Measurements from ENCODE around the gene FECH. TPM values are rescaled to one million over a fixed set of nuclear protein-coding genes. Genes with fewer than 3 reads are reported as not detected.
A peak's percentile ranks its signal among the peaks of the same experiment; 100 is the strongest.
"Not testable (repeated sequence)": the region's sequence is repeated elsewhere in the genome, so short reads cannot be mapped to it uniquely, and the experiment has no call there.

Gene FECH
- total and polyA plus RNA-seq, 4 experiments from 2014 or later: 14.8 to 19.7 (median 16.0) TPM

DNA sequence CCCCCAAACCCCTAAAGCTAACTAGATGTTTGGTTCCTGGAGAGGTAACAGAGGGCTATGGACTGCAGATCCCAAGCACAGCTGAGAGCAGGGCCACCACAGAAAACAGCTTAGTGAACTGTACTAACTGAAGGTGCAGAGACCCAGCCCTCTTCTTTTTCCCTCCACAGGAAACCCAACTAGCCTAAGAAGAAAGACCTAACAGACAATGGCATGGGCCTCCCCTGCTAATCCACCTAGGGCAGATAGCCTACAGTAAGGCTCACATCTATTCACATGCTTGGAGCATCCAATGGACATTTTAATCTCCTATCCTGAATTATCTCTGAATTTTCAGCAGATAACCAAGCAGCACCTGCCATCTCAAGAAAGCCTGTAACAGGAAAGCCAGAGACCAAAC lies 8.8 kb upstream of the FECH start:
- Histone ChIP-seq H3K9me3 (ENCODE audit: control insufficient read depth in 1 of 2, low read length in 2 of 2) (no peaks in the 10 kb centered on the region), H3K36me3 (ENCODE audit: insufficient read depth, low read length) (peaks cover under 1% of the 10 kb centered on the region), H3K4me1 (ENCODE audit: insufficient read depth, low read length) (no peaks in the 10 kb centered on the region), H3K4me3 (ENCODE audit: low read length in 2 of 2) (no peak overlapping the region), H3K27ac (ENCODE audit: low read depth, low read length) (no peak overlapping the region), H3K27me3 (ENCODE audit: insufficient read depth, low read length) (no peaks in the 10 kb centered on the region)
- intact Hi-C loops (cut with micrococcal nuclease): no loop called here
- H3K4me3 Mint-ChIP-seq: no peak overlapping the region
- H3K9me3 Mint-ChIP-seq: peaks cover 0 to 2% (median 0%) of the 10 kb centered on the region in 8 donors
- H3K27ac Mint-ChIP-seq: no peak overlapping the region
- no peak for DNase-seq
- CTCF ChIA-PET (ENCODE audit: partially characterized antibody): no interaction called here
- no peaks in the 10 kb centered on the region for H3K4me1 Mint-ChIP-seq
- no peaks in the 10 kb centered on the region for H3K27me3 Mint-ChIP-seq
- H3K36me3 Mint-ChIP-seq: peaks cover 20 to 21% of the 10 kb centered on the region in 2 donors
- POLR2A ChIA-PET (ENCODE audit: partially characterized antibody): no interaction called here

DNA sequence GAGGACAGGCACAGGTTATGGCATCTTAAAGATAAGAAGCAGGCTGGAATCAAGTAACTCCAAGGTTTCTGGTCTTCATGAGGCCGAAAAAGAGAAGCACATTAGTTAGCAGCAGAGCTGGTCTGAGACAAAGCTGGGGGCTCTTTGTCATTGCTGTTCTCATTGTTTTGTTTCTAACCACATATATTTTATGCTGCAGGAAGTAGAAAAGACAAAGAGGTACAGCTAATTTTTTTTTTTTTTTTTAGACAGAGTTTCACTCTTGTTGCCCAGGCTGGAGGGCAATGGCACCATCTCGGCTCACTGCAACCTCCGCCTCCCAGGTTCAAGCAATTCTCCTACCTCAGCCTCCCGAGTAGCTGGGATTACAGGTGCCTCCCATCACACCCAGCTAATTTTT lies 6.2 kb upstream of the FECH start:
- H3K27ac Mint-ChIP-seq, H3K27me3 Mint-ChIP-seq: not testable (repeated sequence)
- CTCF ChIA-PET (ENCODE audit: partially characterized antibody): interaction anchor here (2.1 kb wide), 1 partner anchor 31 kb away, joined by 4 read pairs; no protein-coding TSS in a partner anchor

DNA sequence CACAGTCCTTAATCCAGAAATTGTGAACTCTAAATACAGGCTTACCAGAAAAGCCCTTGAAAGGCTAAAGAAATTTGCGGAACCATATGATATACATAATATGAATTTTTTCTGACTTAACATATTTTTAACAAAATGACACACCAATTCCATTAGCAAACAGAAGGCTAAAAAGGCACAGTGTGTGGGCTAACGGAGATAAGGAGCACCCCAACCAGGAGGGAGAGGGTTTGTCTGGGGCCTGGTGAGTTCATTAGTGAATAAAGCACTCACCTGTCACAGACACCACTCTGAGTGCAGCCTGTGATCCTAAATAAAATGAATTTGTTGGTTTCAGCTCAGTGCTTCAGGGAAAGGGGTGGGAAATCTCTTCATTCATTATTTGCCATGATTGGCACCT lies 2.7 kb upstream of the FECH start:
- POLR2A ChIA-PET (ENCODE audit: partially characterized antibody): no interaction called here
- intact Hi-C loops (cut with micrococcal nuclease): no loop called here

More for the DNA sequence above, 6.2 kb upstream of the FECH start:
- H3K4me1 ChIP-seq (ENCODE audit: insufficient read depth, low read length); intact Hi-C loops (cut with micrococcal nuclease); H3K27ac ChIP-seq (ENCODE audit: low read depth, low read length); H3K4me3 Mint-ChIP-seq; H3K4me1 Mint-ChIP-seq; H3K4me3 ChIP-seq (ENCODE audit: low read length in 2 of 2); H3K9me3 Mint-ChIP-seq; POLR2A ChIA-PET (ENCODE audit: partially characterized antibody); H3K36me3 Mint-ChIP-seq; DNase-seq; H3K27me3 ChIP-seq (ENCODE audit: insufficient read depth, low read length); H3K36me3 ChIP-seq (ENCODE audit: insufficient read depth, low read length); H3K9me3 ChIP-seq (ENCODE audit: control insufficient read depth in 1 of 2, low read length in 2 of 2): not testable (repeated sequence)

DNA sequence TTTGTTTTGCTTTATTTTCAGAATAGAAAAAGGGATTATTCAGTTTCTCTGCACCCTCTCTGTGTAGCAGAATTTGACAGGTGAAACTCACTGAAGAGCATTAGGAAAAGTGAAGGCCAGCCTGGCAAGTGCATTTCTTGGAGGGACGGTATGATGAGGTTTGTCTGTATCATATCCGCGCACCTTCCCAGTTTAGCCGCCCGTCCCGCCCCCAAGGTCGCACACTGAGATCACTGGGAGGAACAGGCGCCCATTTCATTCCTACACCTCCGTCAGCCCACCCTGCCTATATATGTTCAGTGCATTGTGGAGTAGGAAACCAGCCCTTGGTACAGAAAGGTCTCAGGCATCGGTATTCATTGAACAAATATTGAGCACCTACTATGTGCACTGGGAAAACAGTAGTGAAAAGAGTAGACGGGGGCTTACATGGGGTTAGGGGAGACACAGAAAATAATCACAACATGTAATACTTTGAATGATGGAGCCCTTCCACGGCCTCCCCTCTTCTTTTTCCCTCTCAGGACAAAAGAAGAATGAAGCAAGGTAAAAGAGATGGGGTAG lies 678 bp upstream of the FECH start:
- Histone ChIP-seq H3K4me1 (ENCODE audit: insufficient read depth, low read length) (peaks cover 21% of the 10 kb centered on the region), H3K36me3 (ENCODE audit: insufficient read depth, low read length) (no peaks in the 10 kb centered on the region), H3K9me3 (ENCODE audit: control insufficient read depth in 1 of 2, low read length in 2 of 2) (no peaks in the 10 kb centered on the region), H3K27me3 (ENCODE audit: insufficient read depth, low read length) (no peaks in the 10 kb centered on the region), H3K4me3 (ENCODE audit: low read length in 2 of 2) (peak overlapping the region; percentile 17 to 81), H3K27ac (ENCODE audit: low read depth, low read length) (peak overlapping the region; percentile 56)
- peaks cover 13 to 30% (median 18%) of the 10 kb centered on the region in 4 donors for H3K4me1 Mint-ChIP-seq
- no peaks in the 10 kb centered on the region for H3K9me3 Mint-ChIP-seq
- H3K27me3 Mint-ChIP-seq: no peaks in the 10 kb centered on the region
- ChIA-PET POLR2A (ENCODE audit: partially characterized antibody) (interaction anchor here (0.7 to 2.0 kb wide), 2 partner anchors 34 to 40 kb away, joined by 3 to 13 read pairs; partner anchors contain the start of gene NARS1), CTCF (ENCODE audit: partially characterized antibody) (no interaction called here)
- no peak for DNase-seq
- peaks cover 4 to 5% of the 10 kb centered on the region in 2 donors for H3K36me3 Mint-ChIP-seq
- intact Hi-C loops (cut with micrococcal nuclease): loop anchor here (2.0 kb wide), 1 partner anchor 44 kb away; no protein-coding TSS in a partner anchor
- H3K4me3 Mint-ChIP-seq: peak overlapping the region; percentile 81 to 92 (median 88)
- H3K27ac Mint-ChIP-seq: peak overlapping the region in 6 of 7 donors; percentile 72 to 94 (median 84)

More for the DNA sequence above, 2.7 kb upstream of the FECH start:
- H3K4me1 ChIP-seq (ENCODE audit: insufficient read depth, low read length): peaks cover 21% of the 10 kb centered on the region
- H3K27ac Mint-ChIP-seq: no peak overlapping the region
- peaks cover 13 to 29% (median 18%) of the 10 kb centered on the region in 4 donors for H3K4me1 Mint-ChIP-seq
- H3K27me3 Mint-ChIP-seq: no peaks in the 10 kb centered on the region
- H3K4me3 ChIP-seq (ENCODE audit: low read length in 2 of 2): no peak overlapping the region
- no peaks in the 10 kb centered on the region for H3K9me3 ChIP-seq (ENCODE audit: control insufficient read depth in 1 of 2, low read length in 2 of 2)
- no peaks in the 10 kb centered on the region for H3K36me3 ChIP-seq (ENCODE audit: insufficient read depth, low read length)
- no peak overlapping the region for H3K27ac ChIP-seq (ENCODE audit: low read depth, low read length)
- no peaks in the 10 kb centered on the region for H3K27me3 ChIP-seq (ENCODE audit: insufficient read depth, low read length)
- CTCF ChIA-PET (ENCODE audit: partially characterized antibody): interaction anchor here (1.0 kb wide), 1 partner anchor 13 kb away, joined by 3 read pairs; no protein-coding TSS in a partner anchor
- H3K9me3 Mint-ChIP-seq: no peaks in the 10 kb centered on the region
- no peak overlapping the region for H3K4me3 Mint-ChIP-seq
- H3K36me3 Mint-ChIP-seq: no peaks in the 10 kb centered on the region
- no peak for DNase-seq

DNA sequence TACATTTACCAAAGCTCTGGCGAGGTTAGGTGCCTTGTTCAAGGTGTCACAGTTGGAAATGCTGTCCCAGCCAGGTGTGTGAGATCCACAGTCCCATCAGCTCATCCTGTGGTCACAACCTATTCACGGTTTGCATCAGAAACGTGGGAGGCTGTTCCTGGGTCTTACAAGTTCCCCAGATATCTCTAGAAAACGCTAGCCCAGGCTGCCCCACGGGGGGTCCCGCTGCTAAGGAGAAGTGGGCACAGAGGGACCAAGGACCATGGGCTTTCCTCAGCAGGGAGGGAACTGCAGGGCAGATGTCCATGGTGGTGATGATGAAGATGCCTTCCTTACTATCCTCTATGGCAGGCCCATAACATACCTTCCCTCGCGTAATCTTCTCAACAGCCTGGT lies 649 bp downstream of the FECH start:
- Mint-ChIP-seq H3K27ac (peak overlapping the region; percentile 10 to 90 (median 77)), H3K9me3 (no peaks in the 10 kb centered on the region), H3K4me1 (peaks cover 14 to 39% (median 23%) of the 10 kb centered on the region in 4 donors), H3K4me3 (peak overlapping the region; percentile 84 to 92 (median 88)), H3K36me3 (peaks cover 15 to 17% of the 10 kb centered on the region in 2 donors), H3K27me3 (no peaks in the 10 kb centered on the region)
- DNase-seq: peak in 1 of 5 donors; percentile 7
- no peaks in the 10 kb centered on the region for H3K9me3 ChIP-seq (ENCODE audit: control insufficient read depth in 1 of 2, low read length in 2 of 2)
- H3K4me3 ChIP-seq (ENCODE audit: low read length in 2 of 2): peak overlapping the region; percentile 26 to 81
- H3K27me3 ChIP-seq (ENCODE audit: insufficient read depth, low read length): no peaks in the 10 kb centered on the region
- H3K27ac ChIP-seq (ENCODE audit: low read depth, low read length): peak overlapping the region; percentile 56
- H3K36me3 ChIP-seq (ENCODE audit: insufficient read depth, low read length): no peaks in the 10 kb centered on the region
- H3K4me1 ChIP-seq (ENCODE audit: insufficient read depth, low read length): peaks cover 21% of the 10 kb centered on the region
- POLR2A ChIA-PET (ENCODE audit: partially characterized antibody): interaction anchor here (0.8 to 2.0 kb wide), 2 partner anchors 16 to 36 kb away, joined by 3 to 13 read pairs; partner anchors contain the start of gene NARS1
- CTCF ChIA-PET (ENCODE audit: partially characterized antibody): no interaction called here
- intact Hi-C loops (cut with micrococcal nuclease): loop anchor here (1.0 to 2.0 kb wide), 2 partner anchors 35 to 45 kb away; partner anchors contain the start of gene NARS1

DNA sequence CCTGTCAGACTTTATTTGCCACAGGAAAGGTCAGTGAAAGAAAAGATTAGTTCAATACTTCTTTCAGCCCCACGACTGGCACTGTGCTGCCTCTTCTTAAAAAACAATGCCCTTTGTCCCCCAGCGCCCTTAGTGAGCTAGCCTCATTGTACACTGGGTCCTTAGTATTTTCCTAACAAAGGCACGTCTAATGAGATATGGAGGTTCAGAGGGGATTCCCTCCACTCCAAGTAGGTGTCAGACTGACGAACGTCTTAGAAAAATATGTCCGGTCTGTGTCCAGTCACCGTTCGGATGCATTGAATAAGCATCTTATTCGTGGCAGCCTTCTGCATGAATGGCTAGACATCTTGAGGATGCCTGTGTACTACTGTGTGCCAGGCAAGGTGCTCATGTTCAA lies 1.1 kb downstream of the FECH start:
- Mint-ChIP-seq H3K4me3 (peak overlapping the region; percentile 84 to 92 (median 88)), H3K4me1 (peaks cover 14 to 41% (median 23%) of the 10 kb centered on the region in 4 donors), H3K27ac (peak overlapping the region in 6 of 7 donors; percentile 10 to 90 (median 74)), H3K36me3 (peaks cover 16 to 19% of the 10 kb centered on the region in 2 donors), H3K27me3 (no peaks in the 10 kb centered on the region), H3K9me3 (no peaks in the 10 kb centered on the region)
- no peak for DNase-seq
- intact Hi-C loops (cut with micrococcal nuclease): no loop called here
- no peaks in the 10 kb centered on the region for H3K9me3 ChIP-seq (ENCODE audit: control insufficient read depth in 1 of 2, low read length in 2 of 2)
- H3K36me3 ChIP-seq (ENCODE audit: insufficient read depth, low read length): no peaks in the 10 kb centered on the region
- peaks cover 21% of the 10 kb centered on the region for H3K4me1 ChIP-seq (ENCODE audit: insufficient read depth, low read length)
- ChIA-PET POLR2A (ENCODE audit: partially characterized antibody) (interaction anchor here (2.0 kb wide), 1 partner anchor 36 kb away, joined by 13 read pairs; the partner anchor contains the start of gene NARS1), CTCF (ENCODE audit: partially characterized antibody) (no interaction called here)
- no peaks in the 10 kb centered on the region for H3K27me3 ChIP-seq (ENCODE audit: insufficient read depth, low read length)
- H3K27ac ChIP-seq (ENCODE audit: low read depth, low read length): no peak overlapping the region
- peak overlapping the region; percentile 26 to 81 for H3K4me3 ChIP-seq (ENCODE audit: low read length in 2 of 2)

DNA sequence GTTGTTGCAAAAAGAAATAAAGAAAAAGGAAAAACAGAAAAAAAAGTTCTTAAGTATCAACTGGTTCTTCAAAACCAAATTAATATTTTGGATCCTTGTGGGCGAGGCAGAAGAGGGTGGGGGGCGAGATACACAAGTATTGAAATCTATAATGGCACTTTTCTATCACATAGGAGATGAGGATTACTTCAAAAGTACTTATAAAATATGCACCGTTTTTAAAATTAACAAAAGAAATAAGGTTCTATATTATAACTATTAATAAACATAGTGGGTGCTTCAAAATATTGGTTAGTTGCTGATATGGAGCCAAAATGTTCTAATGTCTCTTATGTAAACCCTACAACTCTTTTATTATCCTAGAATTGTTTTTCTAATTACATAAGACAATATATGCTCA lies 2.1 kb downstream of the FECH start:
- H3K36me3 Mint-ChIP-seq: peaks cover 19 to 23% of the 10 kb centered on the region in 2 donors

More for the DNA sequence above, 2.1 kb downstream of the FECH start:
- ChIA-PET CTCF (ENCODE audit: partially characterized antibody) (no interaction called here), POLR2A (ENCODE audit: partially characterized antibody) (no interaction called here)
- H3K4me1 ChIP-seq (ENCODE audit: insufficient read depth, low read length): peaks cover 24% of the 10 kb centered on the region
- no peaks in the 10 kb centered on the region for H3K9me3 ChIP-seq (ENCODE audit: control insufficient read depth in 1 of 2, low read length in 2 of 2)
- Mint-ChIP-seq H3K27me3 (no peaks in the 10 kb centered on the region), H3K27ac (peak overlapping the region in 3 of 7 donors; percentile 11 to 37 (median 22)), H3K4me1 (peaks cover 14 to 46% (median 23%) of the 10 kb centered on the region in 4 donors), H3K9me3 (no peaks in the 10 kb centered on the region), H3K4me3 (peak overlapping the region in 5 of 8 donors; percentile 19 to 66 (median 52))
- intact Hi-C loops (cut with micrococcal nuclease): no loop called here
- no peak overlapping the region for H3K4me3 ChIP-seq (ENCODE audit: low read length in 2 of 2)
- no peak for DNase-seq
- H3K27me3 ChIP-seq (ENCODE audit: insufficient read depth, low read length): no peaks in the 10 kb centered on the region
- no peak overlapping the region for H3K27ac ChIP-seq (ENCODE audit: low read depth, low read length)
- H3K36me3 ChIP-seq (ENCODE audit: insufficient read depth, low read length): peaks cover 6% of the 10 kb centered on the region
